ENCODE data around the gene ABCC6. TPM values are rescaled to one million over a fixed set of nuclear protein-coding genes. Genes with fewer than 3 reads are reported as not detected.
"Not testable (repeated sequence)": the region's sequence is repeated elsewhere in the genome, so short reads cannot be mapped to it uniquely, and the experiment has no call there.

The ABCC6 gene
- total RNA-seq, 1 donor from 2014 or later = 1.5 TPM

DNA sequence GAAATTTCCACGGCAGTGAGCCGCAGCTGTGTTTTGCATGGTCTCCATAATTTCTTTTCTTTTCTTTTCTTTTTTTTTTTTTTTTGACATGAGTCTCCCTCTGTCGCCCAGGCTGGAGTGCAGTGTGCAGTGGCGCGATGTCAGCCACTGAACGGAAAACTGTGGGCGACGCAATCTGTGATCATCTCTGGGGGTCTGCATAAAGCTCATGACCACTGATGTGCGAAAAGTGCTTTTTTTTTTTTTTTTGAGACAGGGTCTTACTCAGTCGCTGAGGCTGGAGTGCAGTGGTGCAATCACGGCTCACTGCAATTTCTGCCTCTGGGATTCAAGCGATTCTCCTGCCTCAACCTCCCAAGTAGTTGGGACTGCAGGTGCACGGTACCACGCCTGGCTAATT lies 117.6 kb downstream of the ABCC6 start:
- DNase-seq (ENCODE audit: low spot score) = no peak
- no peaks in the 10 kb centered on the region for H3K27me3 Mint-ChIP-seq (ENCODE audit: low read depth)
- TF ChIP-seq CTCF (IDR thresholded peaks at IDR 0.05) = no peak
- no peaks in the 10 kb centered on the region for H3K4me1 Mint-ChIP-seq (ENCODE audit: low read depth)
- H3K4me3 Mint-ChIP-seq (ENCODE audit: unreplicated experiment) = no peak overlapping the region
- no peaks in the 10 kb centered on the region for H3K9me3 Mint-ChIP-seq (ENCODE audit: low read depth)
- H3K36me3 Mint-ChIP-seq (ENCODE audit: low read depth) = peaks cover 32% of the 10 kb centered on the region
- no peak overlapping the region for H3K27ac Mint-ChIP-seq (ENCODE audit: unreplicated experiment)

- H3K9me3 Mint-ChIP-seq (ENCODE audit: low read depth) = not testable (repeated sequence)
Measured at GRCh38 chr16:16104804-16105141, 118.5 kb downstream of the ABCC6 start.

DNA sequence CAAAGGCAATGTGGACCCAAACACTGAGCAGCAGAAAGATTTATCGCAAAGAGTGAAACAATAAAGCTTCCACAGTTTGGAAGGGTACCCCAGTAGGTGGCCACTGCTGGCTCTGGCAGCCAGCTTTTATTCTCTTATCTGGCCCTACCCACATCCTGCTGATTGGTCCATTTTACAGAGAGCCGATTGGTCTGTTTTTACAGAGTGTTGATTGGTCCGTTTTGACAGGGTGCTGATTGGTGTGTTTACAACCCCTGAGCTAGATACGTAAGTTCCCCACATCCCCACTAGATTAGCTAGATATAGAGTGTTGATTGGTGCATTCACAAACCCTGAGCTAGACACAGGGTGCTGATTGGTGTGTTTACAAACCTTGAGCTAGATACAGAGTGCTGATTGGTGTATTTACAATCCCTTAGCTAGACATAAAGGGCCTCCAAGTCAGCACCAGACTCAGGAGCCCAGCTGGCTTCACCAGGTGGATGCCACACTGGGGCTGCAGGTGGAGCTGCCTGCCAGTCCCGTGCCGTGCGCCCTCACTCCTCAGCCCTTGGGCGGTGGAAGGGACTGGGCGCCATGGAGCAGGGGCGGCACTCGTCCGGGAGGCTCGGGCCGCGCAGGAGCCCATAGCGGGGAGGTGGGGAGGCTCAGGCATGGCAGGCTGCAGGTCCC lies 119.0 kb downstream of the ABCC6 start:
- not testable (repeated sequence) for H3K9me3 Mint-ChIP-seq (ENCODE audit: low read depth); H3K27ac Mint-ChIP-seq (ENCODE audit: unreplicated experiment); H3K27me3 Mint-ChIP-seq (ENCODE audit: low read depth); H3K4me1 Mint-ChIP-seq (ENCODE audit: low read depth); DNase-seq (ENCODE audit: low spot score); H3K4me3 Mint-ChIP-seq (ENCODE audit: unreplicated experiment)
- H3K36me3 Mint-ChIP-seq (ENCODE audit: low read depth) = peaks cover 28% of the 10 kb centered on the region

More at GRCh38 chr16:16104804-16105141, 118.5 kb downstream of the ABCC6 start:
- not testable (repeated sequence) for H3K4me1 Mint-ChIP-seq (ENCODE audit: low read depth); H3K27ac Mint-ChIP-seq (ENCODE audit: unreplicated experiment); H3K27me3 Mint-ChIP-seq (ENCODE audit: low read depth); DNase-seq (ENCODE audit: low spot score); H3K4me3 Mint-ChIP-seq (ENCODE audit: unreplicated experiment)
- peaks cover 29% of the 10 kb centered on the region for H3K36me3 Mint-ChIP-seq (ENCODE audit: low read depth)

DNA sequence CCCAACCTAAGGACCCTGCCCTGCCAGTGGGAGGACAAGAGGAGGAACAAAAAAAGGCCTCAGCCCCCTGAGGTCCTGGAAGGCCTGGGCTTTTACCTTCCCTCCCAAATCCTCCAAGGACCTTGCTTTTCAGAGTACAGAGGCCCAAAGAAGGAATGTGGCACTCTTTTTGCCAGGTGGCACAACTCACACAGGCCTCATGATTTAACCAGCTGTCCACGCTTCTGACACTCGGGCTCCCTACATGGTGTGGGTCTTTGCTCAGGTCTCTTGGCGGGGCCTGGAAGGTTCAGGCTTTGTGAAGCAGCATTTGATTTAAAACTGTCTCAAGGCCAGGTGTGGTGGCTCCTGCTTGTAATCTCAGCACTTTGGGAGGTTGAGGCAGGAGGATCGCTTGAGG lies 120.6 kb downstream of the ABCC6 start:
- Mint-ChIP-seq H3K9me3 (ENCODE audit: low read depth) (no peaks in the 10 kb centered on the region), H3K4me3 (ENCODE audit: unreplicated experiment) (no peak overlapping the region), H3K27me3 (ENCODE audit: low read depth) (no peaks in the 10 kb centered on the region), H3K36me3 (ENCODE audit: low read depth) (peaks cover 30% of the 10 kb centered on the region), H3K27ac (ENCODE audit: unreplicated experiment) (no peak overlapping the region), H3K4me1 (ENCODE audit: low read depth) (no peaks in the 10 kb centered on the region)
- no peak for DNase-seq (ENCODE audit: low spot score)
- no peak for TF ChIP-seq CTCF (IDR thresholded peaks at IDR 0.05)

DNA sequence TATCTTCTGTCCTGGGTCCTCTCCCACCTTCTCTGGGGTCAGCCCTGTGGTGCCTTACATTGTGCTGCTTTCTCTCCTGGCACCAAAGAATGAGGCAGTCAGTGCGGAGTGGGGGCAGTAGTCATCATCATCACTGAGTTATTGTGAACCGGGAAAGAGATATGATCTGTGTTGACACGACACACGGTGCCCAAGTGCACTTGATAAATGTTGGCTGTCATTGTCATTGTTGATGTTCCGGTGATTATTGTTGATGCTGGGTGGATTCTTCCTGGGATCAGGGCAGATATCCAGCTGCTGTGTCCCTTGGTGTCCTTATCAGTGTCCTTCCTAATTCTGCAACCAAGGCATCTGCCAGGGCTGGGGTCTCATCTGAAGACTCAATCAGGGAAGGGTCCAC lies 121.7 kb downstream of the ABCC6 start:
- Mint-ChIP-seq H3K27me3 (ENCODE audit: low read depth) (no peaks in the 10 kb centered on the region), H3K4me1 (ENCODE audit: low read depth) (peaks cover 12% of the 10 kb centered on the region), H3K4me3 (ENCODE audit: unreplicated experiment) (no peak overlapping the region), H3K36me3 (ENCODE audit: low read depth) (peaks cover 28% of the 10 kb centered on the region), H3K27ac (ENCODE audit: unreplicated experiment) (no peak overlapping the region), H3K9me3 (ENCODE audit: low read depth) (no peaks in the 10 kb centered on the region)
- no peak for TF ChIP-seq CTCF (IDR thresholded peaks at IDR 0.05)
- DNase-seq (ENCODE audit: low spot score) = no peak

GRCh38 chr16:16100631-16101030 lies 122.7 kb downstream of the ABCC6 start:
- TF ChIP-seq CTCF (IDR thresholded peaks at IDR 0.05) = no peak
- Mint-ChIP-seq H3K4me3 (ENCODE audit: unreplicated experiment) (no peak overlapping the region), H3K9me3 (ENCODE audit: low read depth) (no peaks in the 10 kb centered on the region), H3K27me3 (ENCODE audit: low read depth) (no peaks in the 10 kb centered on the region), H3K4me1 (ENCODE audit: low read depth) (peaks cover 21% of the 10 kb centered on the region), H3K36me3 (ENCODE audit: low read depth) (peaks cover 28% of the 10 kb centered on the region), H3K27ac (ENCODE audit: unreplicated experiment) (no peak overlapping the region)
- DNase-seq (ENCODE audit: low spot score) = no peak
